PC-9 (cell line): ENCODE measurements around the gene XRCC3.

Experiments used
- EZH2 ChIP-seq: fragments of 200-600 bp; sonication (generic); IDR thresholded peaks from 2 replicates; pipeline ENCODE4 v1.8.0; 2017; ENCODE audit warnings: antibody characterized with exemption, low read depth
- TF ChIP-seq, protein P1 (sequence below): fragments of 200-600 bp; sonication (generic); conservative IDR thresholded peaks from 2 replicates; pipeline ENCODE4 v1.6.1; 2017; ENCODE audit warnings: mixed run types, antibody characterized with exemption, mild to moderate bottlenecking, moderate library complexity

GRCh38 chr14:103749452-103749851 is 34.2 kb upstream of the XRCC3 start:
- TF ChIP-seq, protein P1, sequence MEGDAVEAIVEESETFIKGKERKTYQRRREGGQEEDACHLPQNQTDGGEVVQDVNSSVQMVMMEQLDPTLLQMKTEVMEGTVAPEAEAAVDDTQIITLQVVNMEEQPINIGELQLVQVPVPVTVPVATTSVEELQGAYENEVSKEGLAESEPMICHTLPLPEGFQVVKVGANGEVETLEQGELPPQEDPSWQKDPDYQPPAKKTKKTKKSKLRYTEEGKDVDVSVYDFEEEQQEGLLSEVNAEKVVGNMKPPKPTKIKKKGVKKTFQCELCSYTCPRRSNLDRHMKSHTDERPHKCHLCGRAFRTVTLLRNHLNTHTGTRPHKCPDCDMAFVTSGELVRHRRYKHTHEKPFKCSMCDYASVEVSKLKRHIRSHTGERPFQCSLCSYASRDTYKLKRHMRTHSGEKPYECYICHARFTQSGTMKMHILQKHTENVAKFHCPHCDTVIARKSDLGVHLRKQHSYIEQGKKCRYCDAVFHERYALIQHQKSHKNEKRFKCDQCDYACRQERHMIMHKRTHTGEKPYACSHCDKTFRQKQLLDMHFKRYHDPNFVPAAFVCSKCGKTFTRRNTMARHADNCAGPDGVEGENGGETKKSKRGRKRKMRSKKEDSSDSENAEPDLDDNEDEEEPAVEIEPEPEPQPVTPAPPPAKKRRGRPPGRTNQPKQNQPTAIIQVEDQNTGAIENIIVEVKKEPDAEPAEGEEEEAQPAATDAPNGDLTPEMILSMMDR: no peak
- TF ChIP-seq EZH2: no peak
